Measurements from ENCODE around the gene WDR5.
A peak's percentile ranks its signal among the peaks of the same experiment; 100 is the strongest.
"Not testable (repeated sequence)": the region's sequence is repeated elsewhere in the genome, so short reads cannot be mapped to it uniquely, and the experiment has no call there.

The WDR5 gene

DNA sequence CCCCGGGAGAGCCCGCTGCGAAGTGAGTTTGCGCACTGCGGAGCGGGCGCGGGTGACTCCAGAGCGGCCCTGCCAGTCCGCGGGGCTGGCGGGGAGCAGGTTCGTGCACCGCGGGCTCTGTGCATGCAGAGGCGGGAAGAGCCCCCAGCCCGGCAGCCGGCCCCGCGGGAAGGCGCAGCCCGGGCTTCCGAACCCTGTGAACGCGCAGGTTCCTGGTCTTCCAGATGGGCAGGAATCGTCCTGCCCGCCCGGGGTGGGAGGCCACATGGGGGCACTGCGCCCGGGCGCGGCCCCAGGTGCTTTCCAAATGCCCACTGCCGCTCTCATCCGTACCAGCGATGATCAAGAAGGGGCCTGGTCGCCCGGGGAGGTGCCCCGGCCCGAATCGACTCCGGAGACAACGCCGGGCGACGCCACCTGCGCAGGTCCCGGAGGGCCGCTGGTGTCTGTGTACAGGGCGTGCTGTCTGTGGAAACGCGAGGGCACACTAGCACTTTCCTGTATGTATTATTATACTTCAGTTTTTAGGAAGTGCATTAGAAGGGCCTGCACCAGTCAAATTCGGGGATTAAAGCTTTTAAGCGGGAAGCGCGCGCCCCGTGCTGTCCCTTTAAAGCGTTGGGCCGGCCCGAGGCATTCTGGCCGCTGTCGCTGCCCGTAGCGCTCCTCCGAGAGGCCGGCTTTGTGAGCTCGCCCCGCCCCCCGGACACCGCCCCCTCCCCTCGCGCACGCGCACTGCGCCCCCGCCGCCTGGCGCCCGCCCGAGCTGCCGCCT lies at the start of gene WDR5:
Gene WDR5 (plus strand): TSS at position 740 of the 775 bp plus-strand sequence. CDS start 3,796 bp downstream, outside the sequence.
- DNase-seq: peak; percentile 93

DNA sequence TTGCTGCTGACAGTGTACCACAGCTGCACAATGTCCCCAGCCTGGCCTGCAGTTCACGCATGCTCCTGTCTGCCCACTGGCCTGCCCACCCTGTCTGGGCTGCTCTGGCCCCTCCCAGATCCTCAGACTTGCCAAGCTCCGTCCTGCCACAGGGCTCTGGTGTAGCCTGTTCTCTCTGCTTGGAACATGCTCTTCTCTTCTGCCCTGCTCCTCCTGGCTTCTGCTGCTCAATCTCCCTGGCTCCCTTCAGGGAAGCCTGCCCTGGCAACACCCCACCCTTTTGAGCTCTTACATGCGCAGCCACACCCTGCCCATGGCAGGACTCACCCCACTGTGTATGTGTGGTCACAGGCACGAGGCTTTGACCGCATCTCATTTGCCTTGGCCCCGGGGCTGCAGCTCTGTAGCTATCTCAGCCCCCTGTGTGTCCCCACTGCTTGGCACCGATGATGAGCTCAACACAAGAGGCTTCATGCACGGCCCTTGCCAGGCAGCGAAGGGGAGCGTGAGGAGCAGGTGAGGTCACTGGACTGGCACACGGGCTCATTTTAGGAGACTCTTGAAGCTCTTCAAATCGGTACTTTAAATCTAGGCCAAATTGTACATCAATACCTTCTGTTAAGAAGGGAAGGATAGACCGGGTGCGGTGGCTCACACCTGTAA lies 47.7 kb upstream of the WDR5 start:
- DNase-seq: no peak

DNA sequence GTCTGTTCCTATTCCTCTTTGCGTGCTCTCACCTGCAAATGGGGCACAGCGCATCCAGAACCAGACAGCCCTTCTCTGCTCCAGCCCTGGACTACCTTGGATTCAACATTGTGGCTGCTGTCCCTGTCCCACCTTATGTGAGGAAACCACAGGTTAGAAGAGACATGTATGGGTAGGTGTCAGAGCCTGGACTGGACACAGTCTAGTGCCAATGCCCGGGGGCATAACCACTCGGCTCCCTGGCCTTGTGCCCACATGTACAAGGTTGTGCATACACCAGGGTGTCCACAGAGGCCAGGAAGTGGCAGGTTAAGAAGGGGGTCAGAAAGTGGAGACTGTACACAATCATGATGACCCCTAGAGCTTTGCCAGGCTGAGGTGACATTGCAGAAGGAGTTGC lies 45.9 kb upstream of the WDR5 start:
- no peak for DNase-seq

DNA sequence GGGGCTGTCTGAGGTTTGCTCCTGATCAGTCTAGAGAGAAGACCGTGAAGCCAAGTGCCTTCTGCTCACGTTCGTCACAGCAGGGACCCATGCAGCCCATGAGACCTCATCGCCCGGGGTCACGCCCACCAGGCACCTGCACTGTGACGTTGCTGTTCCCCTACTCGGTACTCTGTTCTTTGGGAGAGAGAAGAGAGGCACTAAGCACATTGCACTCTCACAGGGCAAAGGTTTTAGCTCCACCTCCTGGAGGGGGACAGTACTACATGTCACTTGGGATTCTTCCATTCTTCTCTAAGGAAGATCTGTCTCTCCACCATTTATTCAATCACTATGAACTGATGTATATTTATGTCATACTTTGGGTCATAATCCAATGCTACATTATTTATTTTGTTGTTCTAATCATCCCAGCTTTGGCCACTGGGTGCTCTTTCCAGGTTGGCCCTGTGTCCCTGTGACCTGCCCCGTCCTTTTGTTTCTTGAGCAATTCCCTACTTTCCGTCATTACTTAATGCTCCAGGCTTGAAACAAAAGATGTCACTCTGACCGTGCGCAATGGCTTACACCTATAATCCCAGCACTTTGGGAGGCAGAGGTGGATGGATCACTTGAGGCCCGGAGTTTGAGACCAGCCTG lies 36.6 kb upstream of the WDR5 start:
- DNase-seq: peak; percentile 69

DNA sequence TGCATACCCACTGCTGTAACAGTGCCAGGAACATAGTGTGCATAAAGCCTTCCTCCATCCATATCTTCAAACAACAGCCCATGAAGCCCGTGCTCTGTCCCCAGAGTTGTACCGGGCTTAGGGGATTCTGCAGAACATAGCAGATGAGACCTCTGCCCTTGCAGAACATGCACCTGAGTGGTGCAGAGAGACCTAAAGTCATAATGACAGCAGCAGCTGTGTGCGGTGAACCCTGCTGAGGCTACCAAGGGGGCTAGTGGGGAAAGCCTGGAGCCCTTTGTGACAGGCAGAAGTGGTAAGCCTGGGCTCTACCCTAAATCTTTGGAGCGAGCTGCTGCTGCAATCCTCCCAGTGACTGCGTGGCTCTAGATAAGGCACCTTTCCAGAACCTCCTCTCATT lies 35.8 kb upstream of the WDR5 start:
- DNase-seq: no peak

DNA sequence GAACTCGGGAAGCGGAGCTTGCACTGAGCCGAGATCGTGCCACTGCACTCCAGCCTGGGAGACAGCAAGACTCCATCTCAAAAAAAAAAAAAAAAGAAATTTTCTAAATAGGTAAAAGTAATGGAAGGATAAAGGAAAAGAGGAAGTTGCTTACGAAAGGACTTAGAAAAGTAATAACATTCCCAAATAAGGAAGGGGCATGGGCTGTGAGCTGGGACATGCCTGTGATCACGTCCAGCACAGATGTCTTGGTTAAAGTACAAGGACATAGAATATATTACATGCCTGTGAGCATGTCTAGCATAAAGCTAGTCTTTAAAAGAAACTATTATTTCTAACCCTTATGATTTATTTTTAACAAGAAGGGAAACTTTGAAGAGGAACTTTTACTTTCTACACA lies 34.7 kb upstream of the WDR5 start:
- DNase-seq: not testable (repeated sequence)

DNA sequence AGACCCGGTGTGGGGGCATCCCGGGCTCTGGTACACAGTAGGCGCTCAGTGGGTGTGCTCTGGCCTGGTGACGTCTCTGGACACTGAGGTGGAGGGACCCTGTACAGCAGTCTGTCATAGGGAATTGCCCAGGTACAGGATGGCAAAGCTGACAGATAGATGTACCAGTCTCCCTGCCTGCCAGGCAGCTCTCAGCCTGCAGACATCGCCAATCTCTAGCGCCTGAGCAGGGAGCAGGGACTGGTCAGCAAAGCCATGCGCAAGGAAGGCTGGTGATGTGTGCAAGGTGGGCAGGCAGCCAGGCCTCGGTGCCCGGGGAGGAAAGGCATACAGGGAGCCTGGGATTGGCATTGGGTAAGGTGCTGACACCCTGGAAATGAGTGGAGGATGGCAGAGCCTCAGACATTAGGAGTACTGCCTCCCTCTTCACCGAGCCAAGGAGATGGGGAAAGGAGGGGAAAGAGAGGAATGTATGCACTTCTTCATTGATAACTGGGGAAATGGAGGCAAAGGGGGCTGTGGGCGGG lies 34.2 kb upstream of the WDR5 start:
- DNase-seq: no peak

DNA sequence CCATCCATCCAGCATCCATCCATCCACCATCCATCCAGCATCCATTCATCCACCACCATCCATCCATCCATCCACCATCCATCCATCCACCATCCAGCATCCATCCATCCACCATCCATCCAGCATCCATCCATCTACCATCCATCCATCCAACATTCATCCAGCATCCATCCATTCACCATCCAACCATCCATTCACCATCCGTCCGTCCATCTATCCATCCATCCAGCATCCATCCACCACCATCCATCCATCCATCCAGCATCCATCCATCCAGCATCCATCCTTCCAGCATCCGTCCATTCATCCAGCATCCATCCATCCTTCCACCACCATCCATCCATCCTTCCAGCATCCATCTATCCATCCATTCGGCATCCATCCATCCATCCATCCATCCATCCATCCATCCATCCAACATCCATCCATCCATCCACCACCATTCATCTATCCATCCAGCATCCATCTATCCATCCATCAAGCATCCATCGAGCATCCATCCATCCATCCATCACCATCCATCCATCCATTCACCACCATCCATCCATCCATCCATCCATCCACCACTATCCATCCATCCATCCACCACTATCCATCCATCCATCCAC lies 32.4 kb upstream of the WDR5 start:
- no peak for DNase-seq

DNA sequence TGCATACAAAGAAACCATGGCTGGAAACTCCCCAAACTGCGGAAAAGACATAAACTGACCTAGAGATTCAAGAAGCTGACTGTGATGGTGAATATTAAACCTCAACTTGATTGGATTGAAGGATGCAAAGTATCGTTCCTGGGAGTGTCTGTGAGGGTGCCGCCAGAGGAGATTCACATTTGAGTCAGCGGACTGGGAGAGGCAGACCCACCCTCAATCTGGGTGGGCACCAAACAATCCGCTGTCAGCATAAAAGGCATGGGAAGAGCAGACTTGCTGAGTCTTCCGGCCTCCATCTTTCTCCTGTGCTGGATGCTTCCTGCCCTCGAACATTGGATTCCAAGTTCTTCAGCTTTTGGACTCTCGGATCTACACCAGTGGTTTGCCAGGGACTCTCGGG lies 24.8 kb upstream of the WDR5 start:
- DNase-seq: no peak

DNA sequence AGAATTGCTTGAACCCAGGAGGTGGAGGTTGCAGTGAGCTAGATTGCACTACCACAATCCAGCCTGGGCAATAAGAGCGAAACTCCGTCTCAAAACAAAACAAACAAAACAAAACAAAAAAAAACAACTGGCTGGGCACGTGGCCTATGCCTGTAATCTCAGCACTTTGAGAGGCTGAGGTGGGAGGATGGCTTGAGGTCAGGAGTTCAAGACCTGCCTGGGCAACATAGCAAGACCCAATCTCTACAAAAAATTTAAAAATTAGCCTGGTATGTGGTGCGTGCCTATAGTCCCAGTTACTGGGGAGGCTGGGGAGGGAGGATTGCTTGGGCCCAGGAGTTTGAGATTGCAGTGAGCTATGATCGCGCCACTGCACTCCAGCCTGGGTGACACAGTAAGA lies 23.3 kb upstream of the WDR5 start:
- no peak for DNase-seq

DNA sequence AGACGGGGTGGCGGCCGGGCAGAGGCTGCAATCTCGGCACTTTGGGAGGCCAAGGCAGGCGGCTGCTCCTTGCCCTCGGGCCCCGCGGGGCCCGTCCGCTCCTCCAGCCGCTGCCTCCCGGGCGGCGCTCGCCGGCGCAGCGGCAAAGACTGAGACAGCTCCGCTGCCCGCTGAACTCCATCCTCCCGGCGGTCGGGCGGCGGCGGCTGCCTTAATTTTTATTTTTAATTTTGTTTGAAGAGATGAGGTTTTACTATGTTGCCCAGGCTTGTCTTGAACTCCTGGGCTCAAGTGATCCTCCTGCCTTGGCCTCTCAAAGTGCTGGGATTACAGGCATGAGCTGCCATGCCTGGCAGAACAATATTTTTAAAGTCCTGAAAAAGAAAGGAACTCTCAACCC lies 16.9 kb upstream of the WDR5 start:
- DNase-seq: not testable (repeated sequence)

DNA sequence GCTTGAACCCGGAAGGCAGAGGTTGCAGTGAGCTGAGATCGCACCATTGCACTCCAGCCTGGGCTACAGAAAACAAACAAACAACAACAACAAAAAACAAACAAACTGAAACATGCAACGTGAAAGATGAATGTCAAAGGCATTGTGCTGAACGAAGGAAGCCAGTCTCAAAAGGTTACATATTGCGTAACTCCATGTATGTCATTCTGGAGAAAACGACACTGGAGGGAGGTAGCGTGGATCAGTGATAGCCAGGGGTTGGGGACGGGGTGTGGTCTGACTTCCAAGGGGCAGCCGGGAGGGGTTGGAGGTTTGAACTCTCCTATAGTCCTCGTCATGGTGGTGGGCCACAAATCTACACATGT lies 12.1 kb upstream of the WDR5 start:
- DNase-seq: no peak

DNA sequence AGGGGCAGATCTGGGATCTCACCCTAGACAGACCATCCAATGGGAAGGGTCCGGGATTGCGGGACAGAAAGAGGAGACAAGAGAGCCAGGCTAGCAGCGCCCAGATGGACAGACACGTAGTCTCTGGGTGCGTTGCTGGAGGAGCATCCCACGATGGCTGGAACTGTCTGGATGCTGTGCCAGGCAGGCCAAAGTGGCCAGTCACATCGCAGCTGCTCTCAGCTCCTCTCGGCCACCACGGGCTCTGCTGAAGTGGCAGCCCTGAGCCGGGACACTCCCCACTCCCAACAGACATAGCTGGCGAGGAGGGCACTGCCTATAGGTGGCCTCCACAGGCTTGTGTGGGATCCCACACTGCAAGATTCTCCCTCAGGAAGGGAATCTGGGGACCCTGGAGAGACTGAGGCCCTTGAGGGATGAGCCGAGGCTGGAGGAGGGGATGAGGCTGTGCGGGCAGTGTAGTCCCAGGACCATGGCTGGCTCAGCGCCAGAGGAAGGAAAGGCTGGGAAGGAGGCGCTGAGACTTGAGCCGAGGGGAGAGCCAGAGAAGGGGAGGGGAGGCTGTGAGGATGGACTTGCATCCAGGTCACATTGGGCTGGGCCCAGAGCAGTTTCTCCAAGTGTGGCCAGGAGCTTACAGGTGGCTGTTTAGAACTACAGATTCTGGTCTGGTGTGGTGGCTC lies 10.3 kb upstream of the WDR5 start:
- DNase-seq: no peak

DNA sequence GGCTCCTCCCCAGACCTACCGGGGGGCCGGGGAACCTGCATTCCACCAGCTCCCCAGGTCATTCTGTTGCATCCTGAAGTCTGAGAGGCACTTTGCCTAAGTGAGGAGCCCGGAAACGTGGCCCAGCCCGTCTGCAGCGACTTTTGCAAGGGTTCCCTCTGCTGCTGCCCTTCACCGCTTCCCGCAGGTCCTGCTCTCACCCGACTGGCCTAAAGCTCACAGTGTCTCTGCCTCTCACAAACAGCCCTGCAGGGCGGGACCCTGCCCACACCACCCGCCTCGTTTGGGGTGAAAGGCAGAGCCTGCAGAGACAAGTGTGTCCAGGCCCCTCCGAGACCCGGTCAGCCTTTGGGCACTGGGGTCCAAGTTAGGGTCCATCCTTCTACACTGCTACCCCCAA lies 9.5 kb upstream of the WDR5 start:
- DNase-seq: no peak

DNA sequence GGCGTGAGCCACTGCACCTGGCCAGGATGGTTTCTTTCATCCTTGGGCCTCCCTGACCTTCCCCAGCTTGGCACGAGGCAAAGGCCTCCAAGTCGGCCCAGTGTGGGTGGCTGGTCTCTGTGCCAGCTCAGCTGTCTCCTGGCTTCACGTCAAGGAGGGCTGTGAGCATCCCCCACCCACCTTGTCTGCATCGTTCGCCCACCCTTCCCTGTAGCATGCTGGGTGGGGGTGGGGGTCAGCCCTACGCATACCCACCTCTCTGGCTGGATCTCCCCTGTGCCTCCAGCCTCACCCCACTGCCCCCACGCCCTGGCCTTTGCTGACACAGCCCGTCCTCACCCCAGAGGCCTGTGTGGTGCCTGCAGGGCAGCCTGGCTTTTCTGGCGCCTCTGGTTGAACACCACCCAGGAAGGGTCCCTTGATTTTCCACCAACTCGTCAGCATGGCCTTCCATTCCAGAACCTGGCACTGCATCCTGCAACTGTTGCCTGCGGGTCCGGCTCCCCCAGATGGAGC lies 8.8 kb upstream of the WDR5 start:
- DNase-seq: no peak

DNA sequence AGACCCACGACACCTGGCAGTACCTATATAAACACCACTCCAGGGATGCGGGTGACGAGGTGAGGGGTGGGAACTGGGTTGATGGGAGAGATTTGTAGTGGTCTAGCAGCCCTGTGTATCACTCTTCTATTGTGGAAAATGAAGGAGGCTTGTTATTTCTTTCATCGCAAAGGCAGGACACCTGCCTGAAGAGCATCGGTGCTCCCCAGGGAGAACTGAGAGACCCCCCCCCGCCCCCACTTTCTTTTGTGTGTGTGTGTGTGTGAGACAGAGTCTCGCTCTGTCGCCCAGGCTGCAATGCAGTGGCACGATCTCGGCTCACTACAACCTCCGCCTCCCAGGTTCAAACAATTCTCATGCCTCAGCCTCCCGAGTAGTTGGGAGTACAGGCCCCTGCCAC lies 8.3 kb upstream of the WDR5 start:
- DNase-seq: no peak

DNA sequence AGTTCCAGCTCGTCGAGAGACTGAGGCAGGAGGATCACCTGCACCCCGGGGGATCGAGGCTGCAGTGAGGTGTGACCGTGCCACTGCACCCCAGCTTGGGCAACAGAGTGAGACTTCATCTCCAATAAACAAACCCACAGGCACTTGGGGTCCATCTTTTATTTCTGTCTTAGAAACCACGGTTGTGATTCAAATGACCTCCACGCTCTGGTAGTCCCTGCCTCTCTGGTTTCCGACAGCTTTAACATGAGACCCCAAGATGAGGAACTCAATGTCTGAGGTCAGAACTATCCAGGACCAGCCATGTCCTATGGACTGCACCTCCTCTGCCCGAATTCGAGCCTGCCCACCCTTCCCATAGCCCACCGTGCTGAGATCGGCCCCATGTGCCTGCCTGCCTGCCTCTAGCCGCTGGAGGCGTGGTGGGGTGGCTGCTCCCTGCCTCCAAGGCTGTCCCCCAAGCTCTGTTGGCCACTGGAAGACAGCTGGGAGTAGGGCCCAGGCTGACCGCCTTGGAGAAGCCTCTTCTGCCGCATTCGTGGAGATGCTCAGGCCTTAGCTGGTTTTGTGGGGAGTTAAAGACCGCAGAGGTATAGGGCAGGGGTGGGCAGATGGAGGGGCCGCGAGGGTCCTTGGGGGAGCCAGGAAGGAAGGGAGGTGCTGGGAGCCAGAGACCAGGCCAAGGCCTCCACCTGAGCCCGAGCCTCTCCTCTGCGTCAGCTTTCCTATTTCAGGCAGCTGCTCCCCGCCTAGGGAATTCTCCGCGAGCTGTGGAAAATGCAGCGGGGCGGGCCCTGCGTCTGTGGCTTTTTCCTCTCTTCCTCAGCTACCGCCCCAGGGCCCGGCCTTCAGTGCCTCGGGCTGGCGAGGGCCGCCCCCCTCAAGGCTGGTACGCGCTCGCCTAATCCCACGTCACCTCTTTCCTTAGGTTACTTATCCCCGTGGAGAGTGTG lies 6.9 kb upstream of the WDR5 start:
- DNase-seq: no peak

DNA sequence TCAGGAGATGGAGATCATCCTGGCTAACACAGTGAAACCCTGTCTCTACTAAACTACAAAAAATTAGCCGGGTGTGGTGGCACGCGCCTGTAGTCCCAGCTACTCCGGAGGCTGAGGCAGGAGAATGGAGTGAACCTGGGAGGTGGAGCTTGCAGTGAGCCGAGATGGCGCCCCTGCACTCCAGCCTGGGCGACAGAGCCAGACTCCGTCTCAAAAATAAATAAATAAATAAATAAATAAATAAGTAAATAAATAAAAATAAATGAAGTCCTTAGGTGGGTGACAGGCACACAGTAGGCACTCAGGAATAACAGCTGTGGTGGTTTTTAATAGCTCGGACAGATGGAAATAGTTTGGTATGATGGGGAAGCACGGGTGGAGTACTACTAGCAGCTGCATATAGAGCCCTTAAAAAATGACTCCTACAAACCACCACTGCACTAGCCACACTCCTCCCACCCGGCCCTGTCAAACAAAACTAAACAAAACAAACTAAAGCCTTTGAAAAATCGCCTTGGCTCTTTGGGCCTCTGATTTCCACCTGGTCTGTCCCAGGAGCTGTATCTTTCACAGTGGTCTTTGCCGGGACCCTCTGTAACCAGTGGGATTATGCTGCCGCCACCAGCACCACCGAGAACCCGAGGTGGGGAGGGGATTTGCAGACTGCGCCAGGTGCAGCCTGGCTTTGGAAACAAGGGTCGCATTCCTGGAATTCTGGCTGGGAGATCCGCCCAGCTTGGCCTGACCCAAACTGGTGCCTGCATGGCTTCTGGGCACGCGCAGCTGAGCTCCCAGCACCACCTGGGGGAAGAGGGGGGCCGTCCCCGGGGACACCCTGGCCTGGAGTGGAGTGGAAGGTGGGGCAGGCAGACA lies 5.1 kb upstream of the WDR5 start:
- no peak for DNase-seq

DNA sequence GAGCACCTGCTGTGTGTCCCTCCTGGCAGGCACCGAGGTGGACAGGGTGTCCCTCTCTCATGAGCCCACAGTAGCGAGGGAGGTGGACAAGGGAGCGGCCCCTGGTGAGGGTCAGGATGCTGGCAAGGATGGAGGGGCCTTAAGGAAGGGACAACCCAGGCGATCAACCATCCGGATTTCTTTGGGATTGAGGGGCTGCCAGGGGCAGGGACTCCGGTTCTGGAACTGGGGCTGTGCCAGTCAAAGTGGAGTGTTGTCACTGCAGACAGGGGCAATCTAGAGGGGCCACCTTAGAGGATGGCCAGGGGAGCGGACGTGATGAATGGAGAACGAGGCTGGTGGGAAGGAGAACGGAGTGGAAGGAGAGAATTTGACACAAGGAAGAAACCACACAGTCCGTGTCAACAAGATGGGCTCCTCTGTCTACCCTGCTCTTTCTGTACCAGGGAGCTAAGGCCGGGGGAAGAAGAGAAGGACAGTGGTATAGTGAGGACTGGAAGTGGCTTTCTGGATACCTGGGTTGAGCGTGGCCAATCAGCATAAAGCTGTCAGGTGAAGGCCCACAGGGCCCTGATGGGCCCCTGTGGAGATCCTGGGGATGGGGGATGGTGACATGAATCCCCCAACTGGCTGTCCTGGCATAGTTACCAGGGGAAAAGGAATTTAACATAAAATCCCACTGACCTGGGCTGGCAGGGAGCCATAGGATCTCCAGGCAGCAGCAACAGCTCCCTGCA lies 4.2 kb upstream of the WDR5 start:
- no peak for DNase-seq

Data from CD4-positive, alpha-beta T cell treated with Interleukin-10 for 1 hour (primary cell).